Measurements from ENCODE around the gene CDHR5.

CDHR5 gene

DNA sequence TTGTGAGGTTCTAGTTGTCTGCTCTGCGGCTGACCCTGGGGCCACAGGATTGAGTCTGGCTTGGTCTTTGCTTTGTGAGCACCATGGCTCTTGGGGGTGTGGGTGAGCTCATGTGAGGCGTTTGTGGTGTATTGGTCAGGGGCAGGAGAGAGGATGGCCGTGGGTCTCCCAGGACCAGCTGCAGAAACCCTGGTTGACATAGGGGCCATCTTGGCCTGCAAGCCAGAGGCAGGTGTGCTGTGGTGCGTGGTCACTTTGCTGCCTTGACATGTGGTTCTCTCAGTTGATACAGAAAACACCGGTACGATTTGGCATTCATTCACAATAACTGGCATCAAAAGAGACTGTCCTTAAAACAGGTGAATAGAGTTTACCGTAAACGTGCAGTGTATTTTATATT is 37.2 kb downstream of the CDHR5 start:
- TF ChIP-seq, protein P1, sequence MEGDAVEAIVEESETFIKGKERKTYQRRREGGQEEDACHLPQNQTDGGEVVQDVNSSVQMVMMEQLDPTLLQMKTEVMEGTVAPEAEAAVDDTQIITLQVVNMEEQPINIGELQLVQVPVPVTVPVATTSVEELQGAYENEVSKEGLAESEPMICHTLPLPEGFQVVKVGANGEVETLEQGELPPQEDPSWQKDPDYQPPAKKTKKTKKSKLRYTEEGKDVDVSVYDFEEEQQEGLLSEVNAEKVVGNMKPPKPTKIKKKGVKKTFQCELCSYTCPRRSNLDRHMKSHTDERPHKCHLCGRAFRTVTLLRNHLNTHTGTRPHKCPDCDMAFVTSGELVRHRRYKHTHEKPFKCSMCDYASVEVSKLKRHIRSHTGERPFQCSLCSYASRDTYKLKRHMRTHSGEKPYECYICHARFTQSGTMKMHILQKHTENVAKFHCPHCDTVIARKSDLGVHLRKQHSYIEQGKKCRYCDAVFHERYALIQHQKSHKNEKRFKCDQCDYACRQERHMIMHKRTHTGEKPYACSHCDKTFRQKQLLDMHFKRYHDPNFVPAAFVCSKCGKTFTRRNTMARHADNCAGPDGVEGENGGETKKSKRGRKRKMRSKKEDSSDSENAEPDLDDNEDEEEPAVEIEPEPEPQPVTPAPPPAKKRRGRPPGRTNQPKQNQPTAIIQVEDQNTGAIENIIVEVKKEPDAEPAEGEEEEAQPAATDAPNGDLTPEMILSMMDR (IDR thresholded peaks at IDR 0.05; ENCODE audit: low read depth, low read length) = no peak
- no peak overlapping the region for H3K4me3 ChIP-seq (ENCODE audit: low read depth, low read length)

DNA sequence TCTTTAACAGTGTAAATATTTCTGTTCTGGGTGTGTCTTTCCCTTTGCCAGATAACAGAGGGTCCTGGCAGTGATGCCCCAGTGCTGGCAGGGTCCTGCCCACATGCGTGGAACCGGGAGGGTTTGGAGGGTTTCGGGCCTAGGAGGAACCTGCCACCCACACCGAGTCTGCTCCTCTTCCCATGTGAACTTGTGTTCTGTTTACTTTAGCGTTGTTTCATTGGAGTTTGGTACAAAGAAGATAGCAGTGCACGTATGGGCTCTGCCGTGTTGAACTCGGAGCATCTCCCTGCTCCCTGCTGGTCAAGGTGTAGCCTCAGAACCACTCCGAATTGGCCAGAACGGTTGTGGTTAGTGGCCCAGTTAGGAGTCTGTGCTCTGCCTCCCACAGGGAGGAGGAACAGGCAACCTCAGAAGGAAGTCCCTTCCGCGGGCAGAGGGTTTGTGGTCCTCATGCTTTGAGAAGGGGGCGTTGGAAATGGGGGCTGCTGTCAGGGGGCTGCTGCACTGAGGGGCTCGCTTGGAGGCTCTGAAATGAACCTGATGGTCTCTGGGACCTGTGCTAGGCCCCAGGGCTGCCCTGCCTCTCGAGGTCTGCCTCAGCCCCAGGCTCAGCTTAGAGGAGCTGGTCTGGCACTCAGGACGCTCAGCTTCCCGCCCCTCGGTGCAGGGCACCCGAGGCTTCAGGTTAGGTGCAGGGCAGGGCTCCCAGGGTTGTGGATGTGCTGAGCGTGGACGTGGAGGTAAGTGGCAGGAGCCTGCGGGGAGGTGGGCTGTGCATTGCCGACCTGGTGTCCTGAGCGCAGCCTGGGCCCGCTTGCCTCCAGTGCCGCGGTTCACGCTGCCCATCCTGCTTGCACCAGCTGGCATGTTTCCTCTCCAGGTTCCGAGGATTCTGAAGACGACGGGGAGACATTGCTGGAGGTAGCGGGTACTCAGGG is 38.1 kb downstream of the CDHR5 start:
- H3K4me3 ChIP-seq (ENCODE audit: low read depth, low read length) = no peak overlapping the region
- TF ChIP-seq, protein P1 (IDR thresholded peaks at IDR 0.05; ENCODE audit: low read depth, low read length) = no peak

DNA sequence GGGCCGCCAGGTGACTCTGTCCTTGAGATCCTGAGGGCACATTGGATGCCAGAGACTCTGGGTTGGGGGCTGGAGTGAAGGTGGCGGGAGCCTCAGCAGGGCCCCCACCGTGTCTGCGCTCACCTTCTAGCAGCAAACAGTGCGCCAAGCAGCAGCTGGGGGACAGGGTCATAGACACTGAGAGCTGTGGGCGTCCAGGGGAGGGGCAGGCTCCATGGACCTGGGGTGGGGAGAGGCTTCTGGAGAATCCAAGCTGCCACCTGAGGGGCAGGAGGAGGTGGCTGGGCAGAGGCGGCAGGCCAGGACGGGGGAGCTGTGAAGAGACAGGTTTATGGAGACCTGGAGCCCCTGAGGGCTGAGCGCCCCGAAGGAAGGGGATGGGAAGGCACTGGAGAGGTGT is 40.5 kb downstream of the CDHR5 start:
- no peak overlapping the region for H3K4me3 ChIP-seq (ENCODE audit: low read depth, low read length)
- TF ChIP-seq, protein P1 (IDR thresholded peaks at IDR 0.05; ENCODE audit: low read depth, low read length) = no peak

DNA sequence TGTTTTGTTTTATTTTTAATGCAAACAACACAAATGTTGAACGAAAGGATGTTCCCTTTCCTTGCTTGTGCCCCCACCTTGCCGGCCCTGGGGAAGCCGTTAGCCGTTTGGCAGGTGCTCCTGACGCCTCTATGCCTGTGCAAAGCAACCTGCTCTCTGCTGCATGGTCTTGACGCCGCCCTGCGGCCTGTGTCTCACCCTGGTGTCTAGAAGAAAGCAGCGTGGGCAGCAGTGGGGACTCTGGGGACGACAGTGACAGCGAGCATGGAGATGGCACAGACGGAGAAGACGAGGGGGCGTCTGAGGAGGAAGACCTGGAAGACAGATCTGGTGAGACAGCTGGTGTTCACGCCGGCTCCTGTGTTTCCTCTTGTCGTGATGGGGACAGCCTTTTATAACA is 43.0 kb downstream of the CDHR5 start:
- TF ChIP-seq, protein P1 (IDR thresholded peaks at IDR 0.05; ENCODE audit: low read depth, low read length) = no peak
- H3K4me3 ChIP-seq (ENCODE audit: low read depth, low read length) = no peak overlapping the region

DNA sequence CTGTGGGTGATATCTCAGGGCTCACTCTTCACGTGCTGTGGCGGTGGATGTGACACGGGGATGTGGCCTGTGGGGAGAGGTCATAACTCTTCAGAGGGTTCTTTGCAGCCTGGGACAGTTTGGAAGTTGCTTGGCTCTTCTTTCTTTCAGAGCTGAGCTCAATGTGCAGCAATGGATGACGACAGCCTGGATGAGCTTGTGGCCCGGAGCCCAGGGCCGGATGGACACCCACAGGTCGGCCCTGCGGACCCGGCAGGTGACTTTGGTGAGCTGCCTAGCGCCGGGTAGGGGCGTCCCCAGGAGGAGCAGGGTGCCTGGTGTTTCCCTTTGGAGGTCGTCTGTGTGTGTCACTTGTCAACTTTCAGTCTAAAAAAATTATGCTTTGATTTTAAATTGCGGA is 43.4 kb downstream of the CDHR5 start:
- TF ChIP-seq, protein P1 (IDR thresholded peaks at IDR 0.05; ENCODE audit: low read depth, low read length) = no peak
- no peak overlapping the region for H3K4me3 ChIP-seq (ENCODE audit: low read depth, low read length)

DNA sequence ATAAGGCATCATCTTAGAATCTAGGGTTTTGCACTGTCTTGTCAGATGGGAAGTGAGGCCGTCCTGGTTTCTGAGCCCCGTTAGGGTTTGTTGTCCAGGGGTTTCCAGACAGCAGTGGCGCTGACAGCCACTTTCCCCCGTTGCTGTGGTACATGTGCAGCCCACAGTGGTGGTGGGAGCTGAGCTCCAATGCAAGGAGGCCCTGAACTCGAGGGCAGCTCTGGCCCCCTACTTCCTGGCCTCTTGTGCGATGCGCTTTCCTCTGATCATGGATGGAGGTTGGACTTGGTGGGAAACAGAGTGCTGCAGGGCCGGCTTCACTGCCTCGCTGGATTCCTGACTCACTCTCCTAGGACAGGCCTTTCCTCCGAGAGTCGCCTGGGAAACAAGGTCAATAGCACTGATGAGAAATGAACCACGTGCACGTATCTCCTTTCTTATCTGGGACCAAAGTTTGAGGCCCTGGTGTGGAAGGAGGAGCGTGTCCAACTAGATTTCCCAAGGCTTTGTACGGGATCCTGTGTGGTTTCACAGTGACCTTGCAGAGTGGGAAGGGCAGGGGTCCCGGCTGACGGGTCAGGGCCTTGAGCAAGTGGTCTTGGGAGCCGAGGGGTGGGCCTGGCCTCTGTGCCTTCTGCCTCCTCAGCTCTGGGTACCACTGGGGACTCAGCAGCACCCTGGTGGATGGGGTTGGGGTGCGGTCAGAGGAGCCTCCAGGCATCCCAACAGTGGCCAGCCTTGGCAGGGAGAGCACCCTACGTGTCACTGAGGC is 44.7 kb downstream of the CDHR5 start:
- no peak overlapping the region for H3K4me3 ChIP-seq (ENCODE audit: low read depth, low read length)
- TF ChIP-seq, protein P1 (IDR thresholded peaks at IDR 0.05; ENCODE audit: low read depth, low read length) = no peak
